OCI-LY1 (cell line): ENCODE measurements around the gene CBL.

Experiments
- H2AFZ ChIP-seq: fragments of 200-600 bp; sonication (generic), shearing (Covaris generic); 2 replicates; pipeline ENCODE4 v1.6.0; 2014; ENCODE audit warnings: antibody characterized with exemption, mild to moderate bottlenecking, low read length
- H3F3A ChIP-seq: fragments of 200-600 bp; sonication (generic), shearing (Covaris generic); 2 replicates; pipeline ENCODE4 v1.6.0; 2014; ENCODE audit warnings: mild to moderate bottlenecking, antibody characterized with exemption, low read length, moderate library complexity; ENCODE audit not compliant: insufficient read depth
- H3K27ac ChIP-seq: fragments of 200-600 bp; sonication (generic); 2 replicates; pipeline ENCODE4 v1.5.1; 2014; ENCODE audit warnings: low read length, mixed run types, mild to moderate bottlenecking, low read depth; ENCODE audit not compliant: poor library complexity, severe bottlenecking
- H3K27me3 ChIP-seq: fragments of 200-600 bp; sonication (generic); 2 replicates; pipeline ENCODE4 v1.6.0; 2014; ENCODE audit warnings: antibody characterized with exemption, mild to moderate bottlenecking, low read length, moderate library complexity; ENCODE audit not compliant: insufficient read depth
- H3K36me3 ChIP-seq: fragments of 200-600 bp; sonication (generic); 2 replicates; pipeline ENCODE4 v1.6.1; 2014; ENCODE audit warnings: mild to moderate bottlenecking, antibody characterized with exemption, low read length, moderate library complexity, mixed read lengths; ENCODE audit not compliant: insufficient read depth
- H3K4me1 ChIP-seq: fragments of 200-600 bp; sonication (generic); 2 replicates; pipeline ENCODE4 v1.5.1; 2014; ENCODE audit warnings: mild to moderate bottlenecking, low read length, moderate library complexity; ENCODE audit not compliant: insufficient read depth, severe bottlenecking
- H3K4me2 ChIP-seq: fragments of 200-600 bp; sonication (generic), shearing (Covaris generic); 2 replicates; pipeline ENCODE4 v1.6.1; 2014; ENCODE audit warnings: low read length
- H3K4me3 ChIP-seq: fragments of 200-600 bp; sonication (generic); 2 replicates; pipeline ENCODE4 v1.5.1; 2014; ENCODE audit warnings: low read length, low read depth, mild to moderate bottlenecking, mixed read lengths; ENCODE audit not compliant: poor library complexity, severe bottlenecking
- H3K79me2 ChIP-seq: fragments of 200-600 bp; shearing (Covaris generic); 2 replicates; pipeline ENCODE4 v1.6.1; 2016; ENCODE audit warnings: mixed run types, low read length, mixed read lengths; ENCODE audit not compliant: insufficient read depth
- H3K9ac ChIP-seq: fragments of 200-600 bp; sonication (generic), shearing (Covaris generic); 2 replicates; pipeline ENCODE4 v1.6.1; 2014; ENCODE audit warnings: mild to moderate bottlenecking, low read length, mixed read lengths
- H3K9me2 ChIP-seq: fragments of 200-600 bp; sonication (generic), shearing (Covaris generic); 2 replicates; pipeline ENCODE4 v1.6.1; 2014; ENCODE audit warnings: low read depth, mild to moderate bottlenecking, low read length, mixed read lengths
- H3K9me3 ChIP-seq: fragments of 200-600 bp; shearing (Covaris generic); 2 replicates; pipeline ENCODE4 v1.6.1; 2014; ENCODE audit warnings: low read length, mixed read lengths
- H4K20me1 ChIP-seq: fragments of 200-600 bp; sonication (generic), shearing (Covaris generic); 2 replicates; pipeline ENCODE4 v1.6.0; 2016; ENCODE audit warnings: mild to moderate bottlenecking, low read length; ENCODE audit not compliant: insufficient read depth
- CTCF ChIP-seq: fragments of 200-600 bp; sonication (generic), shearing (Covaris generic); IDR thresholded peaks from 2 replicates; pipeline ENCODE4 v1.5.1; 2017; ENCODE audit warnings: mild to moderate bottlenecking, antibody characterized with exemption, low read length, moderate library complexity, mixed read lengths
- EZH2 ChIP-seq: fragments of 200-600 bp; sonication (generic), shearing (Covaris generic); IDR thresholded peaks from 2 replicates; pipeline ENCODE4 v1.8.0; 2017; ENCODE audit warnings: borderline replicate concordance, mixed run types, mild to moderate bottlenecking, antibody characterized with exemption, low read length, moderate library complexity, mixed read lengths

Gene CBL

GRCh38 chr11:119300198-119300964, 94.2 kb downstream of the CBL start:
- H4K20me1 ChIP-seq = no peaks in the 10 kb centered on the region
- peaks cover 79% of the 10 kb centered on the region for H3K36me3 ChIP-seq
- H3F3A ChIP-seq = no peaks in the 10 kb centered on the region
- no peak overlapping the region for H3K4me2 ChIP-seq
- H3K9ac ChIP-seq = no peak overlapping the region
- no peaks in the 10 kb centered on the region for H3K79me2 ChIP-seq
- TF ChIP-seq CTCF (no peak), EZH2 (no peak)
- no peaks in the 10 kb centered on the region for H3K9me3 ChIP-seq
- no peaks in the 10 kb centered on the region for H3K27me3 ChIP-seq
- H3K9me2 ChIP-seq = no peaks in the 10 kb centered on the region
- H2AFZ ChIP-seq = no peak overlapping the region
- H3K4me3 ChIP-seq = no peak overlapping the region
- H3K27ac ChIP-seq = no peak overlapping the region
- no peaks in the 10 kb centered on the region for H3K4me1 ChIP-seq

- H3K9ac ChIP-seq = no peak overlapping the region
- no peaks in the 10 kb centered on the region for H3F3A ChIP-seq
- peaks cover 60% of the 10 kb centered on the region for H3K36me3 ChIP-seq
- no peaks in the 10 kb centered on the region for H3K27me3 ChIP-seq
- H4K20me1 ChIP-seq = no peaks in the 10 kb centered on the region
- TF ChIP-seq EZH2 (no peak), CTCF (no peak)
- H2AFZ ChIP-seq = no peak overlapping the region
- no peak overlapping the region for H3K4me3 ChIP-seq
- H3K9me2 ChIP-seq = no peaks in the 10 kb centered on the region
- H3K27ac ChIP-seq = no peak overlapping the region
- no peaks in the 10 kb centered on the region for H3K79me2 ChIP-seq
- no peak overlapping the region for H3K4me2 ChIP-seq
- no peaks in the 10 kb centered on the region for H3K4me1 ChIP-seq
- no peaks in the 10 kb centered on the region for H3K9me3 ChIP-seq
Measured at GRCh38 chr11:119303227-119303718, 97.1 kb downstream of the CBL start.

- no peak for TF ChIP-seq CTCF
- no peak for TF ChIP-seq EZH2
- H2AFZ ChIP-seq = no peak overlapping the region
- H3K9me2 ChIP-seq = no peaks in the 10 kb centered on the region
- H3F3A ChIP-seq = no peaks in the 10 kb centered on the region
- no peak overlapping the region for H3K9ac ChIP-seq
- no peaks in the 10 kb centered on the region for H3K79me2 ChIP-seq
- no peak overlapping the region for H3K4me2 ChIP-seq
- no peaks in the 10 kb centered on the region for H3K9me3 ChIP-seq
- no peaks in the 10 kb centered on the region for H3K27me3 ChIP-seq
- H3K4me3 ChIP-seq = no peak overlapping the region
- H3K36me3 ChIP-seq = peaks cover 35% of the 10 kb centered on the region
- no peaks in the 10 kb centered on the region for H4K20me1 ChIP-seq
- no peaks in the 10 kb centered on the region for H3K4me1 ChIP-seq
- no peak overlapping the region for H3K27ac ChIP-seq
Measured at GRCh38 chr11:119305556-119306372, 99.6 kb downstream of the CBL start.
